ENCODE data around the gene SMYD3.
A peak's percentile ranks its signal among the peaks of the same experiment; 100 is the strongest.

The SMYD3 gene

DNA sequence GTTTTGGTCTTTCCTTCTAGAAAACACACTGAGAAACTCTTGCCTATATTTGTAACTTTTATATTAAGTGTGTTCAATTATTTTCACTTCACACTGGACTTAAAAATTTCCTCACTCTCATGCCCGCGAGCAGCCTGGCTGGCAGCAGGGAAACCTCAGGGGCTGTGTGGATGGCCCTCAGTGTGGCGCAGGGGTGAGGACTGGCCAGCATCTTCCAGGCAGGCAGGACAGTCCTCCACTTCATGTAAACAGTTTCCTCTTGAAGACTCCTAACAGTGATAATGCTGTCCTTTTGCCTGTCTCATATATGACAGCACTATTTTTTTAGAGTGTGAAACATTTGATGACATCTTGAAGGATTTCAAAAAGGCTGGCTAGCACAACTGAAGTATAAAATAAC, 733.7 kb downstream of the SMYD3 start:
- TF ChIP-seq, protein P1, sequence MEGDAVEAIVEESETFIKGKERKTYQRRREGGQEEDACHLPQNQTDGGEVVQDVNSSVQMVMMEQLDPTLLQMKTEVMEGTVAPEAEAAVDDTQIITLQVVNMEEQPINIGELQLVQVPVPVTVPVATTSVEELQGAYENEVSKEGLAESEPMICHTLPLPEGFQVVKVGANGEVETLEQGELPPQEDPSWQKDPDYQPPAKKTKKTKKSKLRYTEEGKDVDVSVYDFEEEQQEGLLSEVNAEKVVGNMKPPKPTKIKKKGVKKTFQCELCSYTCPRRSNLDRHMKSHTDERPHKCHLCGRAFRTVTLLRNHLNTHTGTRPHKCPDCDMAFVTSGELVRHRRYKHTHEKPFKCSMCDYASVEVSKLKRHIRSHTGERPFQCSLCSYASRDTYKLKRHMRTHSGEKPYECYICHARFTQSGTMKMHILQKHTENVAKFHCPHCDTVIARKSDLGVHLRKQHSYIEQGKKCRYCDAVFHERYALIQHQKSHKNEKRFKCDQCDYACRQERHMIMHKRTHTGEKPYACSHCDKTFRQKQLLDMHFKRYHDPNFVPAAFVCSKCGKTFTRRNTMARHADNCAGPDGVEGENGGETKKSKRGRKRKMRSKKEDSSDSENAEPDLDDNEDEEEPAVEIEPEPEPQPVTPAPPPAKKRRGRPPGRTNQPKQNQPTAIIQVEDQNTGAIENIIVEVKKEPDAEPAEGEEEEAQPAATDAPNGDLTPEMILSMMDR (IDR thresholded peaks at IDR 0.05; ENCODE audit: control insufficient read depth, insufficient read depth, low read depth, low read length, missing control alignments), result no peak
- H3K4me3 ChIP-seq (ENCODE audit: control insufficient read depth, low read depth, low read length), result no peak overlapping the region
- no peak for DNase-seq (ENCODE audit: low read depth)

DNA sequence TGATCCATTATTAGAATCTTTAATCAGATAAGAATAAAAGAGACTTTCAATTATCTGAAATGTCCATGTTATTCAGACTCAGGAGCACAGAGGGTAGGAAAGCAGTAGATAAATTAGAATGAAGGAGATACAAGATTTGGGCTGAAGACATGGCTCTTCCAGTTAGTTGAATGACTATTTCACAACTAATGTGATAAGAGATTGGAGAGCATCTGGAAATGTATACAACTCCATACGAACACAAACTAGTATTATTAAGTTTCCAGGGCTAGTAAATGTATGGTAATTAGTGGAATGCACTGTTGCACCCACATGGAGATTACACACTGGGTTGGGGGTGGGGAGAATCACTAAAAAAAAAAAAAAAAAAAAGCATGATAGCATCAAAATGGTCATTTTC, 734.3 kb downstream of the SMYD3 start:
- DNase-seq (ENCODE audit: low read depth), result no peak
- TF ChIP-seq, protein P1 (IDR thresholded peaks at IDR 0.05; ENCODE audit: control insufficient read depth, insufficient read depth, low read depth, low read length, missing control alignments), result no peak
- no peak overlapping the region for H3K4me3 ChIP-seq (ENCODE audit: control insufficient read depth, low read depth, low read length)

DNA sequence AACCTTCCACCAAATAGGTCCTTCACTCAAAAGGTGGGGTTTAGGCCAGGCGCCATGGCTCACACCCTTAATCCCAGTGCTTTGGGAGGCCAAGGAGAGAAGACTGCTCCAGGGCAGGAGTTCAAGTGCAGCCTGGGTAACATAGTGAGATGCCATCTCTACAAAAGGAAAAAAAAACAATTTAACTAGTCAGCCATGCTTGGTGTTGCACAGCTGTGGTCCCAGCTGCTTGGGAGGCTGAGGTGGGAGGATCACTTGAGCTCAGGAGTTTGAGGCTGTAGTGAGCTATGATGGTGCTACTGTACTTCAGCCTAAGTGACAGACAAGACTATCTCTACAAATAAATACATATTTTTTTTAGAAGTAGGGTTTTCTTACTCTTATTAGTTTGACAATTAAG, 734.8 kb downstream of the SMYD3 start:
- DNase-seq (ENCODE audit: low read depth), result no peak
- TF ChIP-seq, protein P1 (IDR thresholded peaks at IDR 0.05; ENCODE audit: control insufficient read depth, insufficient read depth, low read depth, low read length, missing control alignments), result no peak
- no peak overlapping the region for H3K4me3 ChIP-seq (ENCODE audit: control insufficient read depth, low read depth, low read length)

DNA sequence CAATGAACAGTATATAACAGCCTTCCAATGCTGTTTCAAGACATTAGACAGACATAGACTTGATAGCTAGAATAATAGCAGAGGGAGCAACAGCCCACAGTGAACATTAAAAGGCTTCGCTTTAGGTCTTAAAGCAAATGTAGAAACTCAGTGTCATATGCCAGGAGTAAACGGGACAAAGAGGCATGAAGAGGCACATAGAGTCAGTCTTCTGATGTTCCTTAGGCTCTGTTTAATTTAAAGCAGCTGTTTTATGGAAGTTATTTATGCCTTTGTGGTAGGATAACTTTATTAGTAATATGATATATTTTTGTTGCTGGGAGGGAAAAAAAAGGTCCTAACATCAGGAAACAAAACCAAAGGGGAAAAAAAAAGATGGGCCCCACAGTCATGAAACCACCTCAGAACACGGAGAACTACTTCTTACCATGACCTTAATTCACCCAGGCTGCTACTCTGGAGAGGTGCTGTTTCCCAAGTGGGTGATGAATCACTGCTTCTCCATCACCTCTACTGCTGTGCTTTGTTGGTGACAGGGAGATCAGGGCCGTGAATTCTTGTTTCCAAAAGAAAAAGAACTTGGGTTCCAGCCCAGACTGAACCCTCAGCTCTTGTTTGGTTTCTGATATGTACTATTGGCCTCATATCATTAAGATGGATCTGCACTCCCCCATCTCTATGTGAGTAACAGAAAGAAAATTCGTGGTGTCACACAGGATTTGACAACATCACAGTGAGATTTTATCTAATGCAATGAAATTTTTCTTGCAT, 735.4 kb downstream of the SMYD3 start:
- DNase-seq (ENCODE audit: low read depth), result peak; percentile 88
- H3K4me3 ChIP-seq (ENCODE audit: control insufficient read depth, low read depth, low read length), result no peak overlapping the region
- TF ChIP-seq, protein P1 (IDR thresholded peaks at IDR 0.05; ENCODE audit: control insufficient read depth, insufficient read depth, low read depth, low read length, missing control alignments), result no peak

DNA sequence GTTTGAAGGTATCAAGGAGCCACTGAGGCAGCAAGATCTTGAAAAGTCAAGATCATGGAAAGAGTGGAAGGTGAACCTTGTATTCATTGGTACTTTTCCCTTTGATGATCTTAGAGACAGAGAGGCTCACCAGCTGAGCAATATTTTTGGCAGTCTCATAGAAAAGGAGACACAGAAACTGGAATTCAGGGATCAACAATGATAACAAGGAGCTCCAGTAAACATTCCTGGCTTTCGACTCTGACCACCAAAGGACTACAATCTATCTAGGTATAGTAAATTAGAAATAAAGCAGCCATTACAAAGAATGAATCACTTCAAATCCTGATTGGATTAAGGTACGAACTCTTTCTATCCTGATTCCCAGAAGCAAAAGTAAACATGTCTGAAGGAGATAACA, 736.9 kb downstream of the SMYD3 start:
- no peak overlapping the region for H3K4me3 ChIP-seq (ENCODE audit: control insufficient read depth, low read depth, low read length)
- TF ChIP-seq, protein P1 (IDR thresholded peaks at IDR 0.05; ENCODE audit: control insufficient read depth, insufficient read depth, low read depth, low read length, missing control alignments), result no peak
- DNase-seq (ENCODE audit: low read depth), result no peak

DNA sequence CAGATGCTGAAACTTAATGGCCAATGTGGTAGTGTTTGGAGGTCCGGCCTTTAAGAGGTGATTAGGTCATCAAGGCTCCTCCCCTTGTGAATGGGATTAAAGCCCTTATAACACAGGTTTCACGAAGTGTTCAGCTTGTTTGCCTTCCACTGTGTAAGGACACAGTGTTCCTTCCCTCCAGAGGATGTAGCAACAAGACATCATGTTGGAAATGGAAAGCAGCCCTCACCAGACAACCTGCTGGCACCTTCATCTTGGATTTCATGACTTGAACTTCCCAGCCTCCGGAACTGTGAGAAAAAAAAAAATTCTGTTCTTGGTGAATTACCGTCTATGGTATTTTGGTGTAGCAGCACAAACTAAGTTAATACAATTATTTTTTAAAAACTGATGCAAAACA, 738.5 kb downstream of the SMYD3 start:
- H3K4me3 ChIP-seq (ENCODE audit: control insufficient read depth, low read depth, low read length), result no peak overlapping the region
- DNase-seq (ENCODE audit: low read depth), result no peak
- TF ChIP-seq, protein P1 (IDR thresholded peaks at IDR 0.05; ENCODE audit: control insufficient read depth, insufficient read depth, low read depth, low read length, missing control alignments), result no peak
